NCI-H446 (cell line): ENCODE results near the gene SH2D4B.

Source experiments
- DNase-seq, 2 experiments: peaks; one replicate each; lab custom pipeline; 2025; lab: John Stamatoyannopoulos, UW

Gene SH2D4B

DNA sequence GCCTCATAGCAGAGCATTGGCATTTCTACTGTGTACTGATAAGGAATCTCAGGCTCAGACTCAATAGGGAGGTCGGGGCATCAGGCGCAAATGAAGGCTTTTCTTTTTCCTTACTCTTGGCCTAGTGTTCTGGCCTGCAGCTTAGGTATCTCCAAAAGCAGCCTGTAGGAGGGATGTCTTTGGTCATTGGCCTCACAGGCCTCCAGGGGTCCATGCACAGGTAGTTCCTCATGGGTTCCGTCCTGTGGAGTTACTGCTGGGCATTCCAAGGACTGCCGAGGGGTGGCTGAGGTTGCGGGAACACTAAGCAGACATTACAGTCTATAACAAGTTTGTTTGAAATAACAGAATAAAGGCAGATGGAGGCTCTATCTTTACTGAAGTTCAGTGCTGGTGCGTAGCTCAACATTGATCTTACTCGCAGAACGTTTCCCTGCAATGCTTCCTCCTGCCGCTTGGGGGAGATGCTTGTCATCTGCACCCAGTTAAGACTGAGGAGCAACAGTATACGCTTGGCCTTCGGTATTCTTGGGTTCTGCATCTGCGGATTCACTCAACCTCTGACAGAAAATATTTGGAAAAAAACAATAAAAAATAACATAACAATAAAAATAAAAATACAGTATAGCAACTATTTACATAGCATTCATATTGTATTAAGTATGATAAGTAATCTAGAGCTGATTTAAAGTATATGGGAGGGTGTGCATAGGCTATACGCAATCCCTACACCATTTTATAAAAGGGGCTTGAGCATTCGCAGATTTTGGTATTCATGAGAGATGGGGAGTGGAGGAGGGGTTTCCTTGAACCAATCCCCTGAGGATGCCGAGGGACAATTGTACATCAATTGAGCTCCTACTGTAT lies 58.9 kb downstream of the SH2D4B start:
- peak in 1 of 2 experiments; percentile 32 for DNase-seq

- no peak for DNase-seq
Measured at GRCh38 chr10:80598084-80598798, 60.5 kb downstream of the SH2D4B start.

- DNase-seq, result no peak
Measured at GRCh38 chr10:80598951-80599350, 61.2 kb downstream of the SH2D4B start.

GRCh38 chr10:80599424-80599847 lies 61.7 kb downstream of the SH2D4B start:
- peak in 1 of 2 experiments; percentile 65 for DNase-seq

GRCh38 chr10:80600256-80600655 lies 62.6 kb downstream of the SH2D4B start:
- no peak for DNase-seq

GRCh38 chr10:80602881-80603280 lies 65.2 kb downstream of the SH2D4B start:
- DNase-seq, result no peak

- no peak for DNase-seq
Measured at GRCh38 chr10:80603516-80603915, 65.8 kb downstream of the SH2D4B start.

DNA sequence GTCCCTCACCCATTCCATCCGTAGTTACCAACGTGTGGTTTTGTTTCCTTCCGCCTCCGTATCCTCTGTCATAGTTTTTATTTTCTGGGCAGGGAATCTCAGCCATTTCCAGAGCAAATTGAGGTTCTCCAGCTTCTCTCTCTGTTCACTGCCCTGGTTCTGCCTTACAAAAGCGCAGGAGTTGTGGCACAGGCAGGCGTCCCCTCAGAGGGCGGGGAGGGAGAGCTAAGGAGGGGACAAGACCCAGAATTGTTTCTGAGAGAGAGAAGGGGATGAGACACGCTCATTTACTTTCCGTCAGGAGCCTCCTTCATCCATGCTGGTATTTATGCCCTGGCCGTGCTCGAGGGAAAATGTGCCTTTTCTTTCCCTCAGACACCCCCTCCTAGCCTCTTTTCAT lies 71.0 kb downstream of the SH2D4B start:
- DNase-seq, result no peak

DNA sequence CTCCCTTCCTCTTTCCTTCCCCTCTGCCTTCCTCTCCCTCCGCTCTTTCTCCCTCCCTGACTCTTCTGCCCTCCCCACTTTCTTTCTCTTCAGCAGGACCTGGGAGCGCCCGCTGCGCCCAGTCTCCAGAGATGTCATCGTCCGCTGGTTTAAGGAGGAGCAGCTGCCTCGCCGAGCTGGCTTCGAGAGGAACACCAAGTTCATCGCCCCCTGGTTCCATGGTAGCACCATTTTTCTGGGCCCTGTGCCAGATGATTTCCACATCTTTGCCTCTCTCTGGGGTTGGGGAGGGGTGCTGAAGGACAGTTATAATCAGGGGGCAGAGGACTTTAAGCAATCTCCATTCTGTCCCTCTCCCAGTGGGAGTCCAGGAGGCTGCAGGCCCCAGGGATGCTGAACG lies 71.6 kb downstream of the SH2D4B start:
- no peak for DNase-seq

DNA sequence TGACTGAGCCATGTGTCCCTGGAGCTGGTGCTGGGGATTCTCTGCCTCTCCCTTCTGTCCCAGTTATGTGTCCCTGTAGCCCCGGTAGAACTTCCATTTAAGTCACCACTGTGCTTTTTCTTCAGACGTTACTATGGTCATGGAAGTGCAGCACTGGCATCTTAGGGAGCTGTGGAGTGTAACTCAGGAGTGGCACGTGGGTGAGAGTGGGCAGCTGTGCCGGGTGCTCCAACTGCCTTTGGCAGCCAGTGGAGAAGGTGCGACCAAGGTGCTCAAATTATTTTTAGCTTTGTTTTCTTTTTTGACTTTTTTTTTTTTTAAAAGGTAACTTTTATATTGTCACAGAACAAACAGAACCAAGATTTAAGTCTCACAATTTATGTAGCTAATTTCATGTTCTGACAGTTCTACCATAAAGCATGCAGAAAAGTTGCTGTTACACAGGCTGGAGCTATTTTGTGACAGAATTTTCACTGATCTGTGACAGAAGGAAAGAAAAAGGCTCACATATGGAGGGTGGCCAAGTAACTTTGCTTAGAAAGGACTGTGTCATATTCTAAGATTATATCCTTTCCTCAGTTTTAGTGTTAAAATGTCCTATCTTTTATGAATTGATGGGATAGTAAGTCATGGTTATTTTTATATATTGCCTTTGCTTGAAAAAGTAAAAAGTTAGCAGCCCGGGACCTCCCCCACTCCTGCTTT lies 73.9 kb downstream of the SH2D4B start:
- DNase-seq, result no peak

GRCh38 chr10:80612261-80612660 lies 74.6 kb downstream of the SH2D4B start:
- DNase-seq, result peak in 1 of 2 experiments; percentile 19

DNA sequence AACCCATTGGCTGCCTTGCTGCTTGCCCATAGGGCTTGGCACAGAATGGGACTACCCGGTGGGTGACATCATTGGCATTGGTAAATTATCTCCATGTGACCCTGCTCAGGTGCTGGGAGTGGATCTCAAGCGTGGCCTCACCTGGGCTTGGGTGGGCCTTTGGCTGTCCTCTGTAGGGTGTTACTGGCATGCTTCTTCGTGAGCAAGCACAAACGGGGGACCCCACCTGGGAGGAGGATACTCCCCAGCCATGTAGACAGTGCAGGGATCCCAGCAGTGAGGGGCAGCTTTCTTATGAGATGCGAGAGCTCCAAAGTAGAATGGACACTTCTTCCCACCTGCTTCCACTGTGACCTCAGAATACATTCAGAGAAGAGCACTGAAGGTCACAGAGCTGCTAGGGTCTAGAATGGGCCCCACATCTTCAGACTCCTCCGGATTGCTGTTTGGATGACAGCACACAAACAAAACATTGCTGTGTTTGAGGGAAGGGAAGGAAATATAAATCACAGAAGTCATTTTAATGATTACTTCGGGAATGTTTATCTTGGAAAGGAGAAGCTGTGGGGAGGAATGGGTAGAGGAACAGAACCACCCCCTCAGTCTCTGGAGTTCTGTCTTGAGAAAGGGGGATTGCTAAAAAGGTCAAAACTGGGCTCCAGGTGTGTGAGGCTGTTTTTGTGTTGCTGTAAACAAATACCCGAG lies 75.9 kb downstream of the SH2D4B start:
- DNase-seq, result no peak

GRCh38 chr10:80614576-80615416 lies 77.1 kb downstream of the SH2D4B start:
- DNase-seq, result no peak

GRCh38 chr10:80617807-80618206 lies 80.1 kb downstream of the SH2D4B start:
- no peak for DNase-seq

DNA sequence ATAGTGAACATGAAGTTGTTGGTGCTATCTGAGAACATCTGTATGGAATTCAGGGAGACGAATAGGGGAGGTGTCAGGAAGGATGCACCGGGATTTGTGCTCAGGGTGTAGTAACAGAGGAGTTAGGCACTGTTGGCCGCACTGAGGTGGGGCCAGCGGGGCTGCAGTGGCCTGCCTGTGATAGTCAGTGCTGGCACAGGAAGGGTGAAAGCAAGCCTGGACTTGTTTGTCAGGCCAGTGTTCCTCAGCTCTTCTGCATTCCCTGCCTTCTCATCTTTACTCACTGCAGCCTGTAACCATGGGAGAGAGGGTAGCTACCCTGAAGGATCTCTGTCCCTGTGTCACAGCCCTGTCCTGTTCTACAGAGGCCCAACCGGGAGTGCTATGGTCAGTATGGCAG lies 81.3 kb downstream of the SH2D4B start:
- DNase-seq, result no peak

GRCh38 chr10:80622153-80622552 lies 84.5 kb downstream of the SH2D4B start:
- no peak for DNase-seq

DNA sequence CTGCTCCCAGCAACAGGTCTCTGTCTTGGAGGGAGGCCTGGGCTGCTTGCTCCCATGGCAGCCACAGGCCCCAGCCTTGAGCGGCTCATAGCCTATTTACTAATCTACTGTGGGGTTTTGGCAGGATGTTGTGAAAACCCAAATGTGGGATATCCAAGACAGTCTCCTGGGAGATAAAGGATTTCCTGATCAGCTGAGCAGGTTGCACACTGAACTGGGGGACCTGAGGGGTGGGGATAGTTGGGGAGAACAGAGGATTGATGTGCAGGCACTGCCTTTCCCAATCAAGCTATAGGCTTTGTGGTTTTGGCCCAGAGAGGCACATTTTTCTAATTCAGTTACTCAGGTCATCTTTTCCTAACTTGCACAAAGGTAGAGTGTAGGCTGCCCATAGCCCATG lies 92.6 kb downstream of the SH2D4B start:
- DNase-seq, result no peak

DNA sequence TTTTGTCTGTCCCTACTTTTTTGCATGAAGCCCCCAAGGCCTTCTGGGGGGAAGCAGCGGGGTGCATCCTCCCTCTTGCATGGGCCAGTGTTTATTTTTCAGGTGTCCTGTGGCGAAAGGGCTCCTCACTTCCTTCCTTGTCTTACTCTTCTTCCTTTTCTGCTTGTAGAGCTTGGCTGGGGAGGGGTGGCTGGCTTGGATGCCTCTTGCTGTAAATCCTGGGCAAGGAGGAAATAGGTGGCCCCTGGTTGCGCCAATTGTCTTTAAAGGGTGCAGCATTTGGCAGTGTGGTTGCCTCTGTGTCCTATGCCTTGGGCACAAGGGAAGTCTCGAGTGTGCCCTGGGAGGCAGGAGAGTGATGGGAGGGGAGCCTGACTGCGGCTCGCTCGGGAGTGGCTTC lies 95.0 kb downstream of the SH2D4B start:
- DNase-seq, result no peak

- no peak for DNase-seq
Measured at GRCh38 chr10:80633383-80633860, 95.7 kb downstream of the SH2D4B start.

DNA sequence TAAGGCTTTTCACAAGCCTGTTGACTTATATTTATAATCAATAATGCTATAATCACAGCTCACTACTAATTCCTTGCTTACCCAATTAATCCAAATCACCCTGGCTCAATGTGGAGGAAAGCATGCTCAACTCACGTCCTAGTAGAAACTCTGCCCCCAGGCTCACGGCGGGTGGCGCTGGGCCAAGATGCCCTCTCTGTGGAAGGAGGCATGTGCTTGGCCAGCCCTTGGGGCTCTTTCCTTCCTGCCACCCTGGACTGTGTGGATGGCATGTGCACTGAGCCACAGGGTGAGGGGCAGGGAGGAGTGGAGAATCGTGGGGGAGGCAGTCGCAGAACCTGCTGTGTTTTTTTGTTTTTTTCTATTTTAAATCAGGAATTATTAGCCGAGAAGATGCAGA lies 96.2 kb downstream of the SH2D4B start:
- no peak for DNase-seq

DNA sequence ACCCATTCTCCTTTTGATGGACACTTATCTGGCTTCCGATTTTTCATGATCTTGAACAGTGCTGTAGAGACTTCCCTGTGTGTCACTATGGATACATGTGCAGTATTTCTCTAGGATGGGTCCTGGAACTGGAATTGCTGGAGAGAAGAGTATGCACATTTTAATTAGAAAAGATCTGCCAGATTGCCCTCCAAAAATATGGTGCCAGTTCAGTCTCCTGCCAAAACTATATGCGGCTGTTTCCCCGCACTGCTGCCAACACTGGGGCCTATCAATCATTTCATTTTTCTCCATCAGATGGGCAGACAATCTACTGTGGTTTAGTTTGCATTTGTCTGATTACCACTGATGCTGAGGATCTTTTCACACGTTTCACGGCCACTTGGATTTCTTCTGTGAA lies 105.0 kb downstream of the SH2D4B start:
- peak; percentile 49 to 67 for DNase-seq
